Activated T-cell treated with anti-CD3 and anti-CD28 coated beads, Interleukin-2, amount 50 U/mL, for 4 hours (primary cell): Measurements from ENCODE around the gene ZSWIM3. TPM values are rescaled to one million over a fixed set of nuclear protein-coding genes. Genes with fewer than 3 reads are reported as not detected.
"Not testable (repeated sequence)": the region's sequence is repeated elsewhere in the genome, so short reads cannot be mapped to it uniquely, and the experiment has no call there.

ENCODE experiments used
- ATAC-seq, 2 donors: fragments of 200-7000 bp; cut with Tn5 transposase; one replicate each; pipeline ENCODE4 v1.10.0; 2021
- DNase-seq: peaks from one replicate; pipeline ENCODE4 v3.0.0-alpha.2; 2020
- H3K27me3 Mint-ChIP-seq: one replicate; pipeline ENCODE4 v1.8.0; 2021; ENCODE audit warnings: low read depth, mixed read lengths
- H3K36me3 Mint-ChIP-seq: one replicate; pipeline ENCODE4 v1.8.0; 2022; ENCODE audit warnings: mixed read lengths; ENCODE audit not compliant: insufficient read depth
- H3K4me1 Mint-ChIP-seq: one replicate; pipeline ENCODE4 v1.8.0; 2021; ENCODE audit warnings: low read depth, mixed read lengths
- H3K4me3 Mint-ChIP-seq: one replicate; pipeline ENCODE4 v1.8.0; 2021; ENCODE audit warnings: mild to moderate bottlenecking, moderate library complexity, mixed read lengths
- H3K9me3 Mint-ChIP-seq: one replicate; pipeline ENCODE4 v1.8.0; 2021; ENCODE audit warnings: mixed read lengths
- total RNA-seq, 3 donors: library from RNA; stranded (reverse); gene quantifications; one replicate each; pipeline ENCODE4 v1.2.1, GENCODE V29; 2021

The ZSWIM3 gene
- total RNA-seq, 3 donors from 2014 or later, result 3.0 to 3.9 (median 3.3) TPM

- no peak overlapping the region for H3K4me3 Mint-ChIP-seq
- no peak for DNase-seq
- ATAC-seq, result no peak
- H3K4me1 Mint-ChIP-seq, result peaks cover 20% of the 10 kb centered on the region
- H3K9me3 Mint-ChIP-seq, result no peaks in the 10 kb centered on the region
- no peaks in the 10 kb centered on the region for H3K27me3 Mint-ChIP-seq
- peaks cover 22% of the 10 kb centered on the region for H3K36me3 Mint-ChIP-seq
These were observed 39.9 kb downstream of the ZSWIM3 start for GRCh38 chr20:45897289-45897688.

DNA sequence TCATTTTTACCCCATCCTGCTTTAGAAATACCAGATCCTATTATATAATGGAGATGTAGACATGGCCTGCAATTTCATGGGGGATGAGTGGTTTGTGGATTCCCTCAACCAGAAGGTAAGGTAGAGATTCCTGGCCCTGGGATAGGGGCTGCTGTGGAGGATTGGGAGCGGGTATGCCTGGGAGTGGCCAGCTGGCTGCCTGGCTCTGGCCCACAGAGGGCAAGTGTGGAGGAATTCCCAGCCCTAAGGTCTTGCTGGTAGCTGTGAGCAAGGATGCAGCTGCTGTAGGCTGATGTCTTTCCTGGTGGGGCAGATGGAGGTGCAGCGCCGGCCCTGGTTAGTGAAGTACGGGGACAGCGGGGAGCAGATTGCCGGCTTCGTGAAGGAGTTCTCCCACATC, 40.3 kb downstream of the ZSWIM3 start:
- no peaks in the 10 kb centered on the region for H3K9me3 Mint-ChIP-seq

GRCh38 chr20:45898285-45898684, 40.9 kb downstream of the ZSWIM3 start:
- no peak for DNase-seq
- H3K4me3 Mint-ChIP-seq, result no peak overlapping the region
- H3K27me3 Mint-ChIP-seq, result no peaks in the 10 kb centered on the region
- peaks cover 22% of the 10 kb centered on the region for H3K36me3 Mint-ChIP-seq
- H3K4me1 Mint-ChIP-seq, result peaks cover 10% of the 10 kb centered on the region
- ATAC-seq, result no peak
- H3K9me3 Mint-ChIP-seq, result no peaks in the 10 kb centered on the region

More for the DNA sequence above, 40.3 kb downstream of the ZSWIM3 start:
- Mint-ChIP-seq H3K4me1 (peaks cover 16% of the 10 kb centered on the region), H3K27me3 (no peaks in the 10 kb centered on the region), H3K4me3 (no peak overlapping the region), H3K36me3 (peaks cover 22% of the 10 kb centered on the region)
- DNase-seq, result no peak
- no peak for ATAC-seq

DNA sequence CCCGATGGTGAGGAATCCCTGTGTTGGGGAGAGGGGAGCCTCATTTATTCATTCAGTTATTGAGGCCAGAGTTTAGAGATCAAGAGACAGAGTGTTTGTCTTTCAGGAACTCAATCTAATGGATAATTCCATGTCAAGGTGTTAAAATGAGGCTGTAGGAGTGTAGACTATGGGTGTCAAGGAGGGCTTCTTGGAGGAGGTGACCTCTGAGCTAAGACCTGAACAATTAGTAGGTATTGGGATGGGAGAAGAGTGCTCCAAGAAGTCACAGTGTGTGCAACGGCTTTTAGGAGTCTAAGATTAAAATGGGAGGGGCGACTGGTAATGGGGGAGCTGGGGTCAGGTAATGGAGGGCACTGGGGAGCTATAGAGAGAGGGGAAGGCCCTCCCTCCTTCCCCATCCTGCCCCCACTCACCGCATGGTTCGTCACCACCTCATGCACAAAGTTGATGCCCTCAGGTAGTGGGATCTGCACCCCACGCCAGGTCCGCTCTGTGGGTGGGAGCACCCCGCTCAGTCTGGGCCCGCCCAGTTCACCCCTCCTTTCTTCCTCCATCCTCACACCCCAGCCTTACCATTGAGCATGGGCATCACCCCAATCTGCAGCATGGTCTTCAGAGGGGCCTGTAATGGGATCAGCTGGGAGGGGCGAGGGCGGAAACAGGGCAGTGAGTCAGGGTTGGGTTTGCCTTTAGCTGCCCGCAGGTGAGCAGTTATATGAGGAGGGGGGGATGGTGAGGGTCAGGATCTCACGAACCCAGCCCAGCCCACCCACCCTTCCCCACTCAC, 41.8 kb downstream of the ZSWIM3 start:
- ATAC-seq (no peak), DNase-seq (no peak)
- Mint-ChIP-seq H3K4me1 (peaks cover 2% of the 10 kb centered on the region), H3K4me3 (no peak overlapping the region), H3K27me3 (no peaks in the 10 kb centered on the region), H3K9me3 (no peaks in the 10 kb centered on the region), H3K36me3 (peaks cover 17% of the 10 kb centered on the region)

DNA sequence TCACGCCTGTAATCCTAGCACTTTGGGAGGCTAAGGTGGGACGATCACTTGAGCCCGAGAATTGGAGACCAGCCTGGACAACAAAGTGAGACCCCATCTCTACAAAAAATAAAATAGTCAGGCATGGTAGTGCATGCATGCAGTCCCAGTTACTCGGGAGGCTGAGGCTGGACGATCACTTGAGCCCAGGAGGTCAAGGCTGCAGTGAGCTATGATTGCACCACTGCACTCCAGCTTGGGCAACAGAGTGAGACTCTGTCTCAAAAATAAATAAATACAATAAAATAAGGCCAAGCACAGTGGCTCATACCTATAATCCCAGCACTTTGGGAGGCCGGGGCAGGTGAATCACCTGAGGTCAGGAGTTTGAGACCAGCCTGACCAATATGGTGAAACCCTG, 43.9 kb downstream of the ZSWIM3 start:
- H3K4me3 Mint-ChIP-seq, result not testable (repeated sequence)

GRCh38 chr20:45902199-45902701, 44.8 kb downstream of the ZSWIM3 start:
- H3K4me1 Mint-ChIP-seq, result no peaks in the 10 kb centered on the region
- ATAC-seq (no peak), DNase-seq (no peak)
- no peaks in the 10 kb centered on the region for H3K9me3 Mint-ChIP-seq
- H3K4me3 Mint-ChIP-seq, result no peak overlapping the region
- H3K36me3 Mint-ChIP-seq, result peaks cover 14% of the 10 kb centered on the region
- no peaks in the 10 kb centered on the region for H3K27me3 Mint-ChIP-seq

More for the DNA sequence above, 43.9 kb downstream of the ZSWIM3 start:
- H3K36me3 Mint-ChIP-seq, result peaks cover 16% of the 10 kb centered on the region
- H3K4me1 Mint-ChIP-seq, ATAC-seq, H3K9me3 Mint-ChIP-seq, DNase-seq, H3K27me3 Mint-ChIP-seq: not testable (repeated sequence)

DNA sequence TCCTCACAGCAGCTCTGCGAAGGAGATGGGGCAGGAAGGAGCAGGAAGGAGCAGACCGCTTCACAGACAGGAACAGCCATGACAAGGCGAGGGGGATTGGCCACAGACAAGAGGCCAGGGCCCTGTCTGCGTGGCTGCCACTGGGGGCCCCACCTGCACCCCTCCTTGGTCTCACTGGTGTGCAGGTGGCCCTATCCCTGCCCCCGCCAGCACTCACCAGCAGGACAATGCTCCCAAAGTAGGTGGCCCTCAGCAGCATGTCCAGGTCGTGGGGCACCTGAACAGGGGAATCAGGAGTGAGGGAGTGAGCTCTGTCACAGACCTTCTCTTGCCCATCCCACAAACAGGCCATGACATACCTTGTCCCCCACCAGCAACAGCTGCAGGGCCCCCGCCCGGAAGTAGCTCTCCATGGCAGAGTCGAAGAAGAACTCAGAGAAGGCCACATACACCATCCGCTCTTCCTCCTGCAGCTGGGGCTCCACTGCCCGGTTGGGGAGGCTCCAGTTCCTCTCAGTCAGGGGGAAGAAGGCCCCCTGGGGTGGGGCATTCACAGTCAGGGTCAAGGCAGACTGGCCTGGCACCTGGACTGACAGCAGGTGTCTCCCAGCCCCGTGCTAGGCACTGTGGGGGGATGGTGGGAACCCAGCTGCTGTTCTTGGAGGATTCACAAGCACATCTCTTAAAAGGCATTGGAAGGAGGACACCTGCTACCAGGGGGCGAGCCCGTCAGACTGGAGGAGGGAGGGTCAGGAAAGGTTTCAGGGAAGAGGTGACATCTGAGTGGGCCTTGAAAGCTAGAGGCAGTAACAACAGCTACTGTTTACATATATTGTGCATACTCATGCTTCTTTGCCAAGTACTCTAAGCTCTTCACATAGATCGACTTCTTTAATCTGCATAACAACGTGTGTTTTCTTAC, 47.4 kb downstream of the ZSWIM3 start:
- no peak overlapping the region for H3K4me3 Mint-ChIP-seq

DNA sequence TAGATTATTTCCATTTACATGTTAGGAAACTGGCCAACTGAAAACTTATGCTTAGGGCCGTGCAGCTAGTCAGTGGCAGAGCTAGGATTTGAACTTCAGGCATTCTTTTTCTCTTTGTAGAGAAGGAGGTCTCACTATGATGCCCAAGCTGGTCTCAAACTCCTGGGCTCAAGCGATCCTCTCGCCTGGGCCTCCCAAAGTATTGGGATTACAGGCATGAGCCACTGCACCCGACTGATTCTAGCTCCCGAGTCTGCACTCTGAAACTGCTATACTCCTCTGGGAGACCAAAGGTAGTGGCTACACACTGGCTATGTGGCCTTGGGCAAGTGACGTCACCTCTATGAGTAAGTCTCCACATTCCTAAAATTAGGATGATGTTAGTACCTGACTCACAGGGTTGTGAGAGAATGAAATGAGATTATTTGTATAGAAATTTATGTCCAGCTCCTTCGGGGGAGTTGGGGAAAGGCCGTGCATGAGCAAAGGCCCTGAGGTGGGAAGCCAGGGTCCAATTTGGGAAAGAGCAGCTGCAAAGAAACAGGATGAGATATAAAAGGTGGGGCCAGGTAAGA, 48.2 kb downstream of the ZSWIM3 start:
- Mint-ChIP-seq H3K4me3 (no peak overlapping the region), H3K4me1 (peaks cover 1% of the 10 kb centered on the region), H3K27me3 (no peaks in the 10 kb centered on the region), H3K36me3 (no peaks in the 10 kb centered on the region), H3K9me3 (no peaks in the 10 kb centered on the region)
- ATAC-seq (no peak), DNase-seq (no peak)

More for the DNA sequence above, 47.4 kb downstream of the ZSWIM3 start:
- no peaks in the 10 kb centered on the region for H3K27me3 Mint-ChIP-seq
- no peaks in the 10 kb centered on the region for H3K36me3 Mint-ChIP-seq
- ATAC-seq (no peak), DNase-seq (no peak)
- H3K4me1 Mint-ChIP-seq, result no peaks in the 10 kb centered on the region
- H3K9me3 Mint-ChIP-seq, result no peaks in the 10 kb centered on the region

- DNase-seq (no peak), ATAC-seq (no peak)
- Mint-ChIP-seq H3K9me3 (no peaks in the 10 kb centered on the region), H3K4me1 (peaks cover 14% of the 10 kb centered on the region), H3K27me3 (no peaks in the 10 kb centered on the region), H3K4me3 (no peak overlapping the region), H3K36me3 (no peaks in the 10 kb centered on the region)
These were observed 50.0 kb downstream of the ZSWIM3 start for GRCh38 chr20:45907219-45907948.

DNA sequence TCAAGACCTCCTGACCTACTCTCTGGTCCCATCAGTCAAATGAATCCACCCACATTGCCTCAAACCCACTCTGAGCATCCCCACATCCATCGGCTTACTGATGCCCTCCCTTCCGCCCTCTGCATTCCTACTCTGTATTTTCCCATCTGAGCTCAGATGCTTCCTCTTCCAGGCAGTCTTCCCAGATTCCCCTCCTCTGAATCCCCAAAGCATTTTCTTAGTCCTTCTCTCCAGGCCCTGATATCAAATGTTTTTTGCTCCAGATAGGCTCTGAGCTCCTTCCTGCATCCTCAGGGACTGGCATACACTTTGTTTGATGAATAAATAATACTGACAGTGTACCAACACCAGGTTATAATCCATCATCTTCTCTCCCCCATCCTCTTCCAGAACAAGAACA, 50.7 kb downstream of the ZSWIM3 start:
- Mint-ChIP-seq H3K27me3 (peaks cover 1% of the 10 kb centered on the region), H3K4me1 (peaks cover 16% of the 10 kb centered on the region), H3K9me3 (no peaks in the 10 kb centered on the region), H3K36me3 (no peaks in the 10 kb centered on the region), H3K4me3 (no peak overlapping the region)
- ATAC-seq, result no peak
- no peak for DNase-seq

DNA sequence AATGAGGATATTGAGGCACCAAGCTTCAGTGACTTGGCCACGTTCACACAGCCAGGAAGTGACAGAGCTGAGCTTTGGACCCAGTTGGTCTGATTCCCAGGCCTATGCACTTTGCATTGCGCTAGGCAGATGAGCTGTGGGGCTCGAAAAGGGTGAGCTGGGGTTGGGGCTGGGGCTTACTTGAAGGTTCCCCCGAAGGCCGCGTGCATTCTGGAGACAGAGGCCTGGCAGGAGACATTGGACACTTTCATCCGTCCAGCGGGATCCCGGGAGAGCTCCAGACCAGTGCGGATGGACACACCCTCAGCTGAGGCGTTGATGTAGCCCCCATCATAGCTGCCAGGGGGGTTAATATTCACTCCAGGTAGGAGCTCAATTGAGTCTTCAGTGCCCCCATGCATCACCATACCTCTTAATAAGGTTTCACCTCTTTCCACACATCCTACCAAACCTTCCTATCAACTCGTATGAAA, 52.0 kb downstream of the ZSWIM3 start:
- no peaks in the 10 kb centered on the region for H3K36me3 Mint-ChIP-seq
- H3K27me3 Mint-ChIP-seq, result peaks cover 5% of the 10 kb centered on the region
- H3K4me1 Mint-ChIP-seq, result peaks cover 17% of the 10 kb centered on the region
- H3K4me3 Mint-ChIP-seq, result no peak overlapping the region
- DNase-seq (no peak), ATAC-seq (no peak)
- H3K9me3 Mint-ChIP-seq, result no peaks in the 10 kb centered on the region

DNA sequence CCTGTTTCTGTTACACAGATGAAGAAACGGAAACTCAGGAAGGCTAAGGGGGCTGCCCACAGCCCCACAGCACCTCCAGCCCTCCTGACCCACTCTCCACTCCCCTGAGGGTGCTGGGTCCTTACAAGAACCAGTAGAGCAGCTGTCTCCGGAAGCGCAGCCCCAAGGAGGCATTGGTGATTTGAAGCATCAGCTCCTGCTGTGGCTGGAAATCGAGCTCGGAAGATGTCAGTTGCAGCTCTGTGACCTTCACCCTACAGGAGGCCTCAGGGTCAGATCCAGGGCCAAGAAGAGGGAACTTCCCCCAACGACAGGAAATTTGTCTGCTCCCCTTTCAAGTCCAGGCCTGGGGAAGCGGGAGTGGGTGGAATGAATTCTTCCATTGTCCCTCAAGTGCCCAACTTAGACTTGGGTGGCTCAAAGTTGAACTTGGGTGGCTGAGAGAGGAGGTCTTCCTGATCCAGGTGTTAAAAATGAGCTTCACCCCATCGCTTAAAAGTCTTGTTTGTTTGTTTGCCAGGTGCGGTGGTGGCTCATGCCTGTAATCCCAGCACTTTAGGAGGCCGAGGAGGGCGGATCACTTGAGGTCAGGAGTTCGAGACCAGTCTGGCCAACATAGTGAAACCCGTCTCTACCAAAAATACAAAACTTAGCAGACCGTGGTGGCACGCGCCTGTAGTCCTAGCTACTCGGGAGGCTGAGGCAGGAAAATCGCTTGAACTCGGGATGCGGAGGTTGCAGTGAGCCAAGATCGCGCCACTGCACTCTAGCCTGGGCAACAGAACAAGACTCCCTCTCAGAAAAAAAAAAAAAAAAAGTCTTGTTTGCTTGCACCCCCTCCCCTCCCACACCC, 52.6 kb downstream of the ZSWIM3 start:
- peak overlapping the region; percentile 78 for H3K4me3 Mint-ChIP-seq
- H3K27me3 Mint-ChIP-seq, result peaks cover 5% of the 10 kb centered on the region
- ATAC-seq, result no peak
- DNase-seq, result no peak
- H3K36me3 Mint-ChIP-seq, result no peaks in the 10 kb centered on the region
- peaks cover 18% of the 10 kb centered on the region for H3K4me1 Mint-ChIP-seq
- H3K9me3 Mint-ChIP-seq, result no peaks in the 10 kb centered on the region
